Spleen (tissue), 11 donors: ENCODE results near the gene RFNG. TPM values are rescaled to one million over a fixed set of nuclear protein-coding genes. Genes with fewer than 3 reads are reported as not detected.
A peak's percentile ranks its signal among the peaks of the same experiment; 100 is the strongest.

ENCODE experiments used
- DNase-seq: peaks from one replicate; pipeline ENCODE4 v3.0.0-alpha.2; 2020
- H3K27ac ChIP-seq, 8 donors: fragments of 200-600 bp; sonication (generic) in 7 of 8; 1 replicate in 4 of 8; 2 replicates in 4 of 8; pipeline versions ENCODE4 v1.5.0 to v1.8.0; 2016 to 2021; ENCODE audit warnings: inconsistent platforms in 4 of 8, mild to moderate bottlenecking in 4 of 8, moderate library complexity in 1 of 8
- H3K27me3 ChIP-seq, 7 donors: fragments of 200-600 bp; sonication (generic) in 6 of 7; replicated peaks in 1 of 7; 1 replicate in 4 of 7; 2 replicates in 3 of 7; pipeline versions ENCODE4 v1.5.0 to v1.8.0; 2016 to 2021; ENCODE audit warnings: inconsistent platforms in 3 of 7, mild to moderate bottlenecking in 1 of 7
- H3K36me3 ChIP-seq, 6 donors: fragments of 200-600 bp; sonication (generic) in 5 of 6; 1 replicate in 4 of 6; 2 replicates in 2 of 6; pipeline versions ENCODE4 v1.5.0 to v1.8.0; 2016 to 2021; ENCODE audit warnings: inconsistent platforms in 2 of 6
- H3K4me1 ChIP-seq, 6 donors: fragments of 200-600 bp; sonication (generic) in 5 of 6; 1 replicate in 3 of 6; 2 replicates in 3 of 6; pipeline versions ENCODE4 v1.5.0 to v1.8.0; 2016 to 2021; ENCODE audit warnings: inconsistent platforms in 3 of 6
- H3K4me3 ChIP-seq, 8 donors: fragments of 200-600 bp; sonication (generic) in 7 of 8; 1 replicate in 4 of 8; 2 replicates in 4 of 8; pipeline versions ENCODE4 v1.5.0 to v1.8.0; 2016 to 2021; ENCODE audit warnings: inconsistent platforms in 4 of 8, mild to moderate bottlenecking in 4 of 8, moderate library complexity in 2 of 8
- H3K9me3 ChIP-seq, 8 donors: fragments of 200-600 bp; sonication (generic) in 7 of 8; 1 replicate in 4 of 8; 2 replicates in 4 of 8; pipeline versions ENCODE4 v1.5.0 to v1.8.0; 2016 to 2021; ENCODE audit warnings: inconsistent platforms in 4 of 8
- POLR2A ChIP-seq, 3 donors: fragments of 450-650 bp; IDR thresholded peaks; one replicate each; pipeline ENCODE4 v1.5.1; 2017; ENCODE audit warnings: antibody characterized with exemption in 3 of 3, mild to moderate bottlenecking in 1 of 3
- POLR2AphosphoS5 ChIP-seq, 3 donors: sonication (generic); formaldehyde crosslinking; IDR thresholded peaks; one replicate each; pipeline ENCODE4 v1.5.1; 2017; ENCODE audit warnings: antibody characterized with exemption in 3 of 3
- WGBS, 5 donors: extraction: QIAGEN DNeasy Blood & Tissue Kit in 3 of 5; methylation state at CpG; one replicate each; pipeline versions ENCODE4 v1.1.5 to v1.1.7; 2013 to 2018; 5-methylcytosine and 5-hydroxymethylcytosine counted together
- intact Hi-C: fragments of 100-400 bp; cut with DNase I; formaldehyde crosslinking; loops from one replicate; pipeline ENCODE4 v1.15.0; 2023; ENCODE audit warnings: low total_unique reads
- polyA plus RNA-seq, 3 donors: library from polyadenylated mRNA; stranded (reverse); fragments of 200-250 nt; gene quantifications; one replicate each; pipeline ENCODE4 v1.2.1, GENCODE V29; 2013
- total RNA-seq, 7 donors: library from RNA; depleted of rRNA in 3 of 7; stranded (reverse); fragments of >200 nt in 3 of 7; fragmentation: NEBNext Ultra II Directional in 4 of 7; extraction: Animal tissue kit (Norgen Biotek cat#: 25700) in 4 of 7; gene quantifications; one replicate each; pipeline versions ENCODE4 v1.1.0 to v1.2.1, GENCODE V29; 2016 to 2021
- TF ChIP-seq, protein P1 (sequence below), 11 experiments: fragments of 200-600 bp in 7 of 11; fragments of 450-650 bp in 4 of 11; sonication (generic) in 4 of 11; IDR thresholded peaks in 8 of 11; conservative IDR thresholded peaks in 3 of 11; 1 replicate in 7 of 11; 2 replicates in 4 of 11; pipeline versions ENCODE4 v1.4.0 to v1.8.0; 2016 to 2021; ENCODE audit warnings: antibody characterized with exemption in 11 of 11, inconsistent platforms in 4 of 11, mild to moderate bottlenecking in 1 of 11
- donor health status: healthy with polysubstance abuse.
- donor health status: DM: no; HTN: no; CAD: no; lungs with moderate emphysema.
- donor health status: DM: no; HTN: no; CAD: no.
- donor health status: Bipolar disorder and iron deficiency.
- donor health status: healthy.
- donor health status: DM: no; HTN: no; CAD: no.
- donor health status: DM: yes; HTN: yes; CAD: no.

RFNG gene
- total and polyA plus RNA-seq, 10 donors, result 21.4 to 42.3 (median 27.2) TPM

DNA sequence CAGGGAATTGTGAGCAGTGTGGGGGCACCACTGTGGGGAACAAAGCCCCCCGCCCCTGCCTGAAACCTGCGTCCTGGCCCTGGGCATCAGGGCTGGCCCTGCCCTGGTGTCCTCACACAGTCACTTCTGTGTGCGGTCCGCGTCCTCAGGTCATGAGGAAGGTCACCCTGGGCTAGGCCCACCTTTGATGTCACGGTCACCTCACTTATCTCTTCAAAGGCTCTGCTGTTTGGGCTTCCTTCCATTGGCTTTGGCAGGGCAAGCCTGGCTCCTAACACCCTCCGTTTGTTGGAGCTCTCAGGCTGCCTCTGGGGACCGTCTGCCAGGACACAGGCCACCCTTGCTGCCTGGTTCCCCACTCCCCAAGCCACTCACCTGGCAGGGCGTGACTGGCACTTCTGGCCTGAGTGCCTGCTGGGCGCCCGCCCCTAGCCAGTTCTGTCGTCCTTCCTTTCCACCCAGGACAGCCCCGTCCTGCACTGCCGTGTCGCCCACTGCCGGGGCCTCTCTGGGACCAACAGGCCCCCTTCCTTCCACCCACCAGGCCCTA, 37.8 kb downstream of the RFNG start:
- intact Hi-C loops, result no loop called here
- DNase-seq, result no peak
- no peaks in the 10 kb centered on the region for H3K9me3 ChIP-seq
- no peaks in the 10 kb centered on the region for H3K27me3 ChIP-seq
- peaks cover 0 to 30% (median 18%) of the 10 kb centered on the region in 6 donors for H3K4me1 ChIP-seq
- peaks cover 0 to 74% (median 9%) of the 10 kb centered on the region in 6 donors for H3K36me3 ChIP-seq
- peak overlapping the region in 5 of 8 donors; percentile 55 to 78 (median 69) for H3K27ac ChIP-seq
- H3K4me3 ChIP-seq, result no peak overlapping the region
- 76 to 94% (median 78%) methylated on average over 10 to 16 of the region's 16 CpGs for WGBS, 5 donors
- TF ChIP-seq, protein P1, sequence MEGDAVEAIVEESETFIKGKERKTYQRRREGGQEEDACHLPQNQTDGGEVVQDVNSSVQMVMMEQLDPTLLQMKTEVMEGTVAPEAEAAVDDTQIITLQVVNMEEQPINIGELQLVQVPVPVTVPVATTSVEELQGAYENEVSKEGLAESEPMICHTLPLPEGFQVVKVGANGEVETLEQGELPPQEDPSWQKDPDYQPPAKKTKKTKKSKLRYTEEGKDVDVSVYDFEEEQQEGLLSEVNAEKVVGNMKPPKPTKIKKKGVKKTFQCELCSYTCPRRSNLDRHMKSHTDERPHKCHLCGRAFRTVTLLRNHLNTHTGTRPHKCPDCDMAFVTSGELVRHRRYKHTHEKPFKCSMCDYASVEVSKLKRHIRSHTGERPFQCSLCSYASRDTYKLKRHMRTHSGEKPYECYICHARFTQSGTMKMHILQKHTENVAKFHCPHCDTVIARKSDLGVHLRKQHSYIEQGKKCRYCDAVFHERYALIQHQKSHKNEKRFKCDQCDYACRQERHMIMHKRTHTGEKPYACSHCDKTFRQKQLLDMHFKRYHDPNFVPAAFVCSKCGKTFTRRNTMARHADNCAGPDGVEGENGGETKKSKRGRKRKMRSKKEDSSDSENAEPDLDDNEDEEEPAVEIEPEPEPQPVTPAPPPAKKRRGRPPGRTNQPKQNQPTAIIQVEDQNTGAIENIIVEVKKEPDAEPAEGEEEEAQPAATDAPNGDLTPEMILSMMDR (IDR thresholded peaks at IDR 0.05 in 8 of 11, conservative IDR thresholded peaks at IDR 0.05 in 3 of 11), result no peak
- TF ChIP-seq POLR2AphosphoS5 (IDR thresholded peaks at IDR 0.05), result no peak
- no peak for TF ChIP-seq POLR2A (IDR thresholded peaks at IDR 0.05)

DNA sequence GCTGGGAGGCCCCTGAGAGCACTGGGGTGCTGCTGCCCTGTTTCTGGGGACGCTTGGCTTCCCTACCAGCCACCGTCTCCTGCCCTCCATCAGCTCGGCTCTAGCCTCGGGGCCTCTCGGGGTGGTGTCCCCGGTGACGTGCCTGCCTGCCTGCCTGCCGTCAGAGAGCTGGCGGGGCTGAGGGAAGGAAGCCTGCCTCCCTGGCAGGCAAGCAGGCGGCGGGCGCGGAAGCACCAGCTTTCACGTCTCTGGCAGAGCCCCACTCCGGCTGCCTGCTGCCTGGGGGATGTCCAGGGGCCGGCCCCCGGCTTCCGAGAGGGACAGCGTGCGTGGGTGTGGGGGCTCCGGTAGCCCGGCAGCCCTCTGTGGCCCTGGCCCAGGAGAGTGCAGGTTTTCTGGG, 38.3 kb downstream of the RFNG start:
- TF ChIP-seq, protein P1 (IDR thresholded peaks at IDR 0.05 in 8 of 11, conservative IDR thresholded peaks at IDR 0.05 in 3 of 11), result no peak
- TF ChIP-seq POLR2AphosphoS5 (IDR thresholded peaks at IDR 0.05) (peak; percentile 21 to 73 (median 57)), POLR2A (IDR thresholded peaks at IDR 0.05) (no peak)
- no peak for DNase-seq
- Histone ChIP-seq H3K27ac (peak overlapping the region in 7 of 8 donors; percentile 8 to 78 (median 63)), H3K9me3 (no peaks in the 10 kb centered on the region), H3K27me3 (no peaks in the 10 kb centered on the region), H3K4me3 (no peak overlapping the region), H3K4me1 (peaks cover 0 to 30% (median 18%) of the 10 kb centered on the region in 6 donors), H3K36me3 (peaks cover 0 to 70% (median 5%) of the 10 kb centered on the region in 6 donors)
- intact Hi-C loops, result no loop called here
- 34 to 51% (median 44%) methylated on average over 14 to 22 of the region's 22 CpGs for WGBS, 5 donors

DNA sequence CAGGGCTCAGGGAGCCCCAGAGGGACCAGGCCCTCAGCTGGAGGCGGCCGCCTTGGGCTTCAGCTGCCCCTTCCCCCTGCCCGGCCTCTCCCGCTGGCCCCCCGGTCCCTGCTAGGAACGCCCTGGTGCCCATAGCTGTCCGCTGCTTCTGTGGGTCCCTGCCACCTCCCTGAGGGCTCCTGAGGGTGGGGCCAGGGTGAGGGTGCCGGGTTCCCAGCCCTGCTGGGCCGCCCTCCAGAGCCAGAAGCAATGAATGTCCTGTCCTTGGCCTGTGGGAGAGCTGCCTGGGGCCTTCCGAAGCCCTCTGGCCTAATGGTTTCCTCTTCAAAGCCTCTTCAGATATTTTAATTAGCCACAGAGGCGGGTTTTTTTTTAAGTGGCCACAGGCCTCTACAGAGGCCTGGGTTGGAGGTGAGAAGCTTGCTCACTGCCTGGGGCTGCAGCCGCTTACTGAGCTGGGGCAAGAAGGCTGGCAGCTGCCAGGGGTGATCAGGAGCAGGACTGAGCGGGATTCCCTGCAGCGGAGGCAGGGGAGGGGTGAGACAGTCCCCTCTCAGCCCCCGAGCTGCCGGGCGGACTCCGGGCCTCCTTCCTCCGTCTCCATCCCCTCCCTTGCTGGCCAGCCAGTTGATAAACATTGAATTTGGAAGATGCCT, 38.8 kb downstream of the RFNG start:
- Histone ChIP-seq H3K4me1 (peaks cover 0 to 30% (median 18%) of the 10 kb centered on the region in 6 donors), H3K9me3 (no peaks in the 10 kb centered on the region), H3K36me3 (peaks cover 0 to 64% (median 2%) of the 10 kb centered on the region in 6 donors), H3K4me3 (no peak overlapping the region), H3K27ac (peak overlapping the region in 7 of 8 donors; percentile 8 to 78 (median 63)), H3K27me3 (no peaks in the 10 kb centered on the region)
- 68 to 79% (median 74%) methylated on average over 11 to 19 of the region's 19 CpGs for whole genome bisulfite sequencing, 5 donors
- DNase-seq, result no peak
- intact Hi-C loops, result no loop called here
- no peak for TF ChIP-seq POLR2AphosphoS5 (IDR thresholded peaks at IDR 0.05)
- TF ChIP-seq, protein P1 (IDR thresholded peaks at IDR 0.05 in 8 of 11, conservative IDR thresholded peaks at IDR 0.05 in 3 of 11), result no peak
- no peak for TF ChIP-seq POLR2A (IDR thresholded peaks at IDR 0.05)

- H3K4me3 ChIP-seq, result no peak overlapping the region
- no peak for TF ChIP-seq POLR2A (IDR thresholded peaks at IDR 0.05)
- TF ChIP-seq, protein P1 (IDR thresholded peaks at IDR 0.05 in 8 of 11, conservative IDR thresholded peaks at IDR 0.05 in 3 of 11), result no peak
- peak in 1 of 3 donors; percentile 8 for TF ChIP-seq POLR2AphosphoS5 (IDR thresholded peaks at IDR 0.05)
Measured at GRCh38 chr17:82012261-82012639, 39.4 kb downstream of the RFNG start.

More at GRCh38 chr17:82012261-82012639, 39.4 kb downstream of the RFNG start:
- Histone ChIP-seq H3K9me3 (no peaks in the 10 kb centered on the region), H3K27me3 (no peaks in the 10 kb centered on the region), H3K4me1 (peaks cover 0 to 30% (median 18%) of the 10 kb centered on the region in 6 donors), H3K36me3 (peaks cover 0 to 59% (median 2%) of the 10 kb centered on the region in 6 donors), H3K27ac (peak overlapping the region in 7 of 8 donors; percentile 8 to 78 (median 63))
- DNase-seq, result no peak
- 58 to 68% (median 62%) methylated on average over 9 to 20 of the region's 20 CpGs for WGBS, 5 donors
- intact Hi-C loops, result no loop called here
